OCI-M2 (cell line): ENCODE measurements around the gene PRSS36.
"Not testable (repeated sequence)": the region's sequence is repeated elsewhere in the genome, so short reads cannot be mapped to it uniquely, and the experiment has no call there.

Experiments used
- DNase-seq: peaks from one replicate; lab custom pipeline; 2025; ENCODE audit not compliant: unreplicated experiment; lab: John Stamatoyannopoulos, UW

The PRSS36 gene

GRCh38 chr16:31142109-31143010 lies 7.5 kb downstream of the PRSS36 start:
- peak; percentile 87 for DNase-seq

DNA sequence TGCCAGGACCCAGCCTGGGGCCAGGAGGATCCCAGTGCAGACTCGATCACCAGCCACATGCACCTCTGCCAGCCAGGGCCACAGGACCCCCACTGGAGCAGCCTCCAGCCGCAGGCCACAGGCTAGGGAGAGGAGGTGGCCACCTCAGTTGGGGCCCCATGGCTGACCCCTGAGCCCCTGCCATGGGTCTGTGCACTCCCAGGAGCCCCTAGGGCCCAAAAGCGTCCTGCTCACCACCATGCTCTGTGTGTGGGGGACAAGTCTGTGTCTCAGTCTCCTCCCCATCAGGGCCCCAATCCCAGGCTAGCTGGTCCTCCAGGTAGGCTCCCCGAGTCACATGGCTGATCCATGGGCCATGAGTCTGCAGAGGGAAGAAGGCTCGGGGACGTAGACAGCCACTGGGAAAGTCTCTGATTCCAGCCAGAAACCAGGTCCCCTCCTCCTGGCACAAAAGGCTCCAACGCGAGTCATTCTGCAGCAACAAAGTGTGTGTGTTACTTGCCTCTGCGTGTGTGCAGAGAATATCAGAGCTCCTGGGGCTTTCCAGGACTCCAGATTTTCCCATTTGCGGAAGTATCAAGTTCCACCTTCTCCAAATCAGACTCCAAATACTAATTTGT lies 8.3 kb downstream of the PRSS36 start:
- no peak for DNase-seq

DNA sequence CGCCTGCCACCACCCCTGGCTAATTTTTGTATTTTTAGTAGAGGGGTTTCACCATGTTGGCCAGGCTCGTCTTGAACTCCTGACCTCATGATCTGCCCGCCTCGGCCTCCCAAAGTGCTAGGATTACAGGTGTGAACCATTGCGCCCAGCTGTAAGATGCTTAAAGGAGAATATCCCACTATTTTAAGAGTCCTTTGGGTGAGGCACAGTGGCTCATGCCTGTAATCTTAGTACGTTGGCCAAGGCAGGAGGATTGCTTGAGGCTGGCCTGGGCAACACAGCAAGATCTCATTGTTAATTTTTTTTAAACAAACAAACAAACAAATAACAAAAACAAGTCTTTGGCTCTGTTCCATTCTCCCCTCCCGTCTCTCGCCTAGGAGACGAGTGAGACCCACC lies 8.8 kb downstream of the PRSS36 start:
- DNase-seq = not testable (repeated sequence)

DNA sequence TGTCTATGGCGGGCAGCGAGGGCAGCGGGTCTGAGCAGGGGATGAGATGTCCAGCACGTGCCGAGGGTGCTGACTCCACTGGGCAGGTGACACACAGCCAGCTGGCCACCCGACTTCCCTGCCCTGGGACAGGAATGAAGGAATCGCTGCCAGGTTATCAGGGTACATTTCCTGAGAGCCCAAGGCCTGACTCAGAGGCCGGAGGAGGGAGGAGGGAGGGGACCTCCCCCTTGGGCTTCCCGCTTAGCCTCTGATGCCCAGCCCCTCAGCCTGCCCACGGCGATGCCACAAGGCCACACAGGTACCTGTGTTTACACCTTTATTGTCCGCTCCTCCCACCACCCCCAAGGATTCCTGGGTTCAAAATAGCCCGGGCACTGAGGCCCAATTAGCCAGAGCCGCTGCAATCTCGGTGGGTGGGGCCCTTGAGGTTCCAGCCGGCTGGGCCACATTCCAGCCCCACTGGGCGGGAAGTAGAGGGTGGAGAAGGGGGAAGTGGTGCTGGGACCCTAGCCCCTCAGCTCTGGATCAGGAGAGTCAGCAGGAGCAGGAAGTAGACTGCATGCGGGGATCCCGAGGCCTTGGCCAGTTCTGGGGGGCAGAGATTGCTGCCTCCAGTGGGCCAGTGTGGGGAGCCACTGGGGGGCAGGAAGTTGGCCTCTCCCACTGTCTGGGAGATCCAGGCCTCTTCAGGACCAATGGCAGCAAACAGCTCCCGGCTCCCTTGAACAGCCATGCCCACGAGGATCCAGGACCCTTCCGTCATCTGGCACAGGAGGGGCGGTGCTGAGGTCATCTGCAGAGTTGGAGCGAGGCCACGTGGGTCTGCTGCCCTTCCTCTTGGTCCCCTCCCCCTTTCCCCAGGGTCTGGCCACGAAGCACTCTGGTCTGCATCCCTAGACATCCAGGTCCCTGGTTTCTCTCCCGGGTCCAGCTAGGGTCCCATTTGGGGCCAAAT lies 11.0 kb downstream of the PRSS36 start:
- no peak for DNase-seq

DNA sequence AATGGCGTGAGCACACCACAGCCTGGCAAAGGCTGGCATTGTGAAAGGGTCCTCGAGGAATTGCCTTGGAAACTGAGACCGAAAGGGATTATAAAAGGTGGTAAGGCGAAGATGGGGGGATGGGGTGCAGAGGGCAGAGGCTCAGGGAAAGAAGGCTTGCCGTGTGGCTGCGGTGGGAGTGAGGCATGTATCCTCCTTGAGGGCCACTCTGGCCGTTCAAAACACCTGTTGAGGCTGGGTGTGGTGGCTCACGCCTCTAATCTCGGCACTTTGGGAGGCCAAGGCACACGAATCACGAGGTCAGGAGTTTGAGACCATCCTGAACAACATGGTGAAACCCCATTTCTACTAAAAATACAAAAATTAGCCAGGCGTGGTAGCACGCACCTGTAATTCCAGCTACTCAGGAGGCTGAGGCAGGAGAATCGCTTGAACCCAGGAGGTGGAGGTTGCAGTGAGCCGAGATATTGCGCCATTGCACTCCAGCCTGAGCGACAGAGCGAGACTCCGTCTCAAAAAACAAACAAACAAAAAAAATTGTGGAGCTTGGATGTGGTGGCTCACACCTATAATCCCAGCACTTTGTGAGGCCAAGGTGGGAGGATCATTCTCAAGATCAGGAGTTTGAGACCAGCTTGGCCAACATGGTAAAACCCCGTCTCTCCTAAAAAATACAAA lies 12.9 kb downstream of the PRSS36 start:
- not testable (repeated sequence) for DNase-seq

GRCh38 chr16:31136287-31136662 lies 13.6 kb downstream of the PRSS36 start:
- no peak for DNase-seq

DNA sequence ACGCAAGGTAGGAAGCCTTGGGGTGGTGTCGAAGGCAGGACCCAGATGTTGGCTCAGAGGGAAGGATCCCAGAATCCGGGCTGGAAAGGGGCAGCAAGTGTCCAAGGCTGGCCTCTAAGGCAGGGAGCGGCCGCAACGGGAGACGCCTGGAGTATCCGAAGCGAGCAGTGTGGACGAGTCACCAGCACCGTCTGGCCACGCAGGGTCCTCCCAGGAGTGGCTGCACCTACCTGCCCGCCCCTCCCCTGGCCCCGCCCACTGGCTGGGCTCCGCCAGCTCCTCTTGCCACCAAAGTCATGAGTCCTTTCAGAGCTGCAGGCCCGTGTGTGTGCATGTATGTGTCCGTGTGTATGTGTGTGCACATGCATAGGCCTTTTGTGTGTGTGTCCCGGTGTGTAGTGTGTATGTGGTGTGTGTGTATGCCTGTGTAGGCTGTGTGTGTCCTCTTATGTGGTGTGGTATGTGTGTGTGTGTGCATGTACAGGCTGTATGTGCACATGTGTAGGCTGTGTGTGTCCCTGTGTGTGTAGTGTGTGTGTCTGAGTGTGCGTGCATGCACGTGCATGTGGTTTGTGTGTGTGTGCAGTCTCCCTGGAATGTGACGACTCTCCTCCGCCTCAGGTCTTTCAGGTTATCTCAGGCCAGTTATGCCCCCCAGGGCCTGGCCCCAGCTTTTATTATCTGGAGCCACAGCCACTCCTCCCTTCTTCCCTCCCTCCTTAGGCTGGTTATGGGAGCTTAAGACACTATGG lies 14.2 kb downstream of the PRSS36 start, which contains the start of gene PRSS8:
Gene PRSS8, minus strand, starts transcription at position 193 of the 752 bp plus-strand sequence. CDS start 229 bp downstream, outside the sequence.
- DNase-seq = no peak

GRCh38 chr16:31134625-31135534 lies 15.0 kb downstream of the PRSS36 start:
- DNase-seq = no peak

DNA sequence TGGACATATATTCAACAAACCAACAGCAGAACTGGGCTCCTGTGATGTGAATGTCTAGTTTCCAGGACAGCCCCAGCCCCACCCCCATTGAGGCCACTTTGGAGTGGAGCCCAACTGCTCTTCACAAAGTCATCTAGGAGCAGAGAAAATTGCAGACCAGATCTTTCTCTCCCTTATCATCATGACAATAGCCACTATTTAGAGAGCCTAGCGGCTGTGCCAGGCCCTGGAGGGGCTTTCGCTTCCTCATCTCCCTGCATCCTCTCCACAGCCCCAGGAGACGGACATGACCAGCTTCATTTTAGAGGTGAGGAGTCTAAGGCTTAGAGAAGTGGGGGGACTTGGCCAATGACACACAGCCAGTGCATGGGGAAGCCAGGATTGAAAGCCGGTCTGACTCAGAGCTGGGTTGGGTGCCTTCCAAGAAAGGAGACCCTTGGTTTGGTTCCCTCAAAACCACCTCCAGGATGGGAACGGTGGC lies 15.7 kb downstream of the PRSS36 start:
- no peak for DNase-seq

DNA sequence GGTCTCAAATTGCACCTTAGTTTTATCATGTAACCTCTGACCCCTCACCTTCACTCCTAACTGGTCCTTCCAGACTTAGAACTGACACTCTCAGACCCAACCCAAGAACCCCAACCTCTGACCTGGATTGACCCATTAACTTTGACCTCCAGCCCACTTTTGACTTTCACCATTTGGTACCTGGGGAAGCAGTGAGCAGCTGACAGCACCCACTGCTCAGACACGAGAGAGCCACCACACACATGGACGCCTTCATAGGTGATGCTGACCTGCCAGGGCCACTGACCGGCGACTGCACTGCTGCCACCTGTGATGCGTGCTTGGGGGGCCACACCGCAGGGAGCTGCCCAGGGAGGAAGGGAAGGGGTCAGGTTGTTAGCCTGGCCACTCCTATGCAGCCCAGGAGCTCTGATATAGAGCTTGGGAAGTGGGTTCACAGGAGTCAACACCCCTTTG lies 16.8 kb downstream of the PRSS36 start:
- DNase-seq = no peak

- no peak for DNase-seq
Measured at GRCh38 chr16:31132303-31132979, 17.4 kb downstream of the PRSS36 start.

DNA sequence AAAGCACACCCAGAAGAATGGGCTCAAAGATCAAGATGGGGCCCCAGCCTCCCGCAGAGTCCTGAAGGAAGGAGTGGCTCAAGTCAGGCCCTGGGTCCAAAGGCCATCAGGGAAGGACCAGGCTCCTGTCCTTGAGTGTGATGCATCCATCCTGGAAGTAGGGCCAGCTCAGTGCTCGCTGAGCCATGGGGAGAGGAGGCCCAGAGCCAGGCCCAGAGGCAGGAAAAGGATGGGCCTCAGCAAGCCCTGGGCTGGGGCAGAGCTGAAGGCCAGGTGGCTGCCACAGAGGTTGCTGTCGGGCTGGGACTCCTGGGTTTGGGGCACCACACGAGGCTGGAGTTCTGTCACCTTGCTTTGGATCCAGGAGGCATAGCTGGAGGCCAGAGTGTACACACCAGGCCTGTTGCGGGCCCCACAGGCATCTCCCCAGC lies 18.0 kb downstream of the PRSS36 start:
- DNase-seq = no peak

DNA sequence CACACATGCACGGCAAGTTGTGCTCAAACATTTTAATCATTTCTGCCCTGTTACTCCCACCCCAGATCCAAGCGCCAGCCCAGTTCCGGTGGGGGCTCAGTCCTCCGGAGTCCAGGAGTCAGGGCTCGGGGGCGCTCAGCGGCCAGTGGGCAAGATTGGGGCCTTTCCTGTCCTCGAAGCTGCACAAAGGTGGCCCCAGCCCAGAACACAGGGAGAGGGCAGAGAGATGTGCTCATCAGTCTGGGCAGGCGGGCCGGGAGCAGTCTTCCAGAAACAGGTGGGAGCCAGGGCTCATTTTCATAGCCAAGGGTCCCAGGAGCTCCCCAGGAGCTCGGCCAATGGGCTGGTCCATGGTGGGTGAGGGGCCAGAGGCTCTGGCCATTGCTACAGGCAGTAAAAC lies 18.4 kb downstream of the PRSS36 start:
- no peak for DNase-seq

DNA sequence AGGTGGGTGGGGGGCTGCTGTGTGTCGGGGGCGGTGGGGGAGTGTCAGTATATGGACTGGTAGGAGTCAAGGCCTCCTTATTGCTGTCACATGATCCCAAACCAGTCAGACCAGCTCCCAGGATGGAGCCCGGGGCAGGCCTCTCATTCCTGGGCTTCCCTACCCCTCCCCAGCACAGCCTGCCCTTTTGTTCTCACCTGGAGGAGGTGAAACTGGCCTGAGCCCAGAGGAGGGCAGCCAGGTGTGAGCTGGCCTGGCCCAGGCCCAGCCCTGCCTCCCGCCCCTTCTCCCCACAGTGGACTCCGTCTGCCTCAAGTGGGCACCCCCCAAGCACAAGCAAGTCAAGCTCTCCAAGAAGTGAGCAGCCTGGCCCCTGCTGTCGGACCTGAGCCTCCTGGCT lies 19.0 kb downstream of the PRSS36 start:
- DNase-seq = no peak

DNA sequence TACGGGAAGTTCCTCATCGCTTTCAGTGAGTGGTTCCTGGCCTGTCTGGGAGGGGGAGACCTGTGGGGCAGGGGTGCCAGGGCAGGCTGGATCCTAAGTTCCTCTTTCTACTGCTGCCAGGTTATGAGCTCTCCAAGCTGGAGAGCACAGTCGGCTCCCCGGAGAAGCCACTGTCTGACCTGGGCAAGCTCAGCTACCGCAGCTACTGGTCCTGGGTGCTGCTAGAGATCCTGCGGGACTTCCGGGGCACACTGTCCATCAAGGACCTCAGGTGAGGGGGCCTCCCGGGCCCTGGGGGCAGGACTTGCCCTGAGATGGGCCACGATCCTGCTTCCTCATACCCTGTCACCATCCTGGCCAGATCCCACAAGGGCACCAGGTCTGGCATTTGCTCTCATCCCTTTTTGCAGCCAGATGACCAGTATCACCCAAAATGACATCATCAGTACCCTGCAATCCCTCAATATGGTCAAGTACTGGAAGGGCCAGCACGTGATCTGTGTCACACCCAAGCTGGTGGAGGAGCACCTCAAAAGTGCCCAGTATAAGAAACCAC lies 19.5 kb downstream of the PRSS36 start:
- no peak for DNase-seq

DNA sequence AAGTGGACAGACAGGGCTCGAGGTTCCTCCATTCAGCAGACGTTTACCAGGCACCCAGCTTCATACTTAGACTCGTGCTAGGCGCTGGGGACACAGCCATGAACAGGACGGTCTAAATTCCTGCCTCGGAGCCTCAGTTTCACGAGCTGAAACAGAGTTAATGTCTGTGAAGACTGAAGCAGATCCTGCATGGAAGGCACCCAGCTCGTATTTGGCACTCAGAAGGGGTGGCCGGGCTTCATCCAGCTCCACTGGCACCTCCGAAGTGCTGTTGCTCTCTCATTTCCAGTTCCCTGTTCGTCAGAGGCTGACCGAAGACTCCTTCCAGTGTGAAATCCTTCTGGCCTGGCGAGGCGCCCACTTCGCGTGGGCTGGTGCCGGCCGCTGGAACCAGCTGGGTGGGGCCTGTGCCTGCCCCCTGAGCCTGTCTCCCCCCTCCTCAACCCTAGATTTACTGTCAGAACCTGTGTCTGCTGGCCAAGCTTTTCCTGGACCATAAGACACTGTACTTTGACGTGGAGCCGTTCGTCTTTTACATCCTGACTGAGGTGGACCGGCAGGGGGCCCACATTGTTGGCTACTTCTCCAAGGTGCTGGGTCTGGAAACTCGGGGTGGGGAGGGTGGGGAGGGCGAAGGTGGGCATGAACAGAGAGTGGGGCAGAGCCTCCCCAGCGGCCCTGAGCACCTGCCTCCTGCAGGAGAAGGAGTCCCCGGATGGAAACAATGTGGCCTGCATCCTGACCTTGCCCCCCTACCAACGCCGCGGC lies 20.1 kb downstream of the PRSS36 start:
- no peak for DNase-seq
